HepG2 (cell line): ENCODE measurements around the gene ROMO1. TPM values are rescaled to one million over a fixed set of nuclear protein-coding genes. Genes with fewer than 3 reads are reported as not detected.

Experiments used
- ARHGAP35 ChIP-seq: sonication (generic); formaldehyde crosslinking; IDR thresholded peaks from 2 replicates; pipeline ENCODE4 v1.9.0; 2022; ENCODE audit warnings: mild to moderate bottlenecking, inconsistent platforms, moderate library complexity, missing genetic modification reagents, borderline replicate concordance
- ARNT2 ChIP-seq: sonication (generic); formaldehyde crosslinking; IDR thresholded peaks from 2 replicates; pipeline ENCODE4 v1.8.0; 2022; ENCODE audit warnings: mild to moderate bottlenecking, low read depth, missing genetic modification reagents, moderate library complexity
- BCL6 ChIP-seq: IDR thresholded peaks from 2 replicates; pipeline ENCODE4 v1.6.1; 2016; ENCODE audit warnings: missing genetic modification reagents, missing compliant biosample characterization
- BCLAF1 ChIP-seq: fragments of 450-650 bp; IDR thresholded peaks from 2 replicates; pipeline ENCODE4 v1.6.1; 2017; ENCODE audit warnings: mild to moderate bottlenecking
- BORCS8-MEF2B ChIP-seq: sonication (generic); formaldehyde crosslinking; IDR thresholded peaks from 2 replicates; pipeline ENCODE4 v1.8.0; 2022; ENCODE audit warnings: mild to moderate bottlenecking, missing genetic modification reagents
- FOSL1 ChIP-seq: sonication (generic); formaldehyde crosslinking; IDR thresholded peaks from 2 replicates; pipeline ENCODE4 v1.9.0; 2021; ENCODE audit warnings: missing genetic modification reagents, borderline replicate concordance
- PRDM10 ChIP-seq: sonication (generic); formaldehyde crosslinking; IDR thresholded peaks from 2 replicates; pipeline ENCODE4 v1.4.0; 2020; ENCODE audit warnings: low read depth, missing genetic modification reagents
- SP140L ChIP-seq: sonication (generic); formaldehyde crosslinking; IDR thresholded peaks from 2 replicates; pipeline ENCODE4 v1.4.0; 2020; ENCODE audit warnings: missing genetic modification reagents, borderline replicate concordance
- TP53 ChIP-seq: sonication (generic); formaldehyde crosslinking; conservative IDR thresholded peaks from 2 replicates; pipeline ENCODE4 v1.4.0; 2020; ENCODE audit warnings: missing genetic modification reagents
- ZBTB8A ChIP-seq: sonication (generic); formaldehyde crosslinking; IDR thresholded peaks from 2 replicates; pipeline ENCODE4 v1.4.0; 2020; ENCODE audit warnings: mild to moderate bottlenecking, low read depth, missing genetic modification reagents, borderline replicate concordance
- ZFP91 ChIP-seq: sonication (generic); formaldehyde crosslinking; IDR thresholded peaks from 2 replicates; pipeline ENCODE4 v1.9.0; 2022; ENCODE audit warnings: missing genetic modification reagents, mild to moderate bottlenecking, borderline replicate concordance
- ZNF337 ChIP-seq: sonication (generic); formaldehyde crosslinking; IDR thresholded peaks from 2 replicates; pipeline ENCODE4 v1.5.1; 2020; ENCODE audit warnings: missing genetic modification reagents, low read depth, mild to moderate bottlenecking, borderline replicate concordance
- ZNF430 ChIP-seq: sonication (generic); formaldehyde crosslinking; IDR thresholded peaks from 2 replicates; pipeline ENCODE4 v1.9.0; 2021; ENCODE audit warnings: mild to moderate bottlenecking, missing genetic modification reagents
- ZNF563 ChIP-seq: sonication (generic); formaldehyde crosslinking; IDR thresholded peaks from 2 replicates; pipeline ENCODE4 v1.8.0; 2022; ENCODE audit warnings: mild to moderate bottlenecking, moderate library complexity, missing genetic modification reagents
- polyA plus RNA-seq, 8 experiments: library from polyadenylated mRNA; depleted of rRNA in 3 of 8; stranded (reverse) in 7 of 8; unstranded in 1 of 8; fragments of >200 nt; fragmentation: Illumina TruSeq in 4 of 8; extraction: Trizol in 4 of 8; gene quantifications; 2 replicates each; pipeline versions ENCODE4 v1.2.1 to v1.2.3, GENCODE V29; 2011 to 2016; ENCODE audit warnings: low read depth in 4 of 8, missing spikeins in 1 of 8, mixed read lengths in 1 of 8; ENCODE audit not compliant: insufficient read depth in 1 of 8
- total RNA-seq, 5 experiments: library from RNA; depleted of rRNA; stranded (reverse); fragments of >200 nt; fragmentation: Illumina TruSeq; extraction: Trizol; gene quantifications; 2 replicates each; pipeline ENCODE4 v1.2.3, GENCODE V29; 2016; ENCODE audit warnings: low read depth in 1 of 5
- TF ChIP-seq, protein P1 (sequence below): conservative IDR thresholded peaks from 2 replicates; pipeline ENCODE4 v1.6.1; 2018; ENCODE audit warnings: missing genetic modification reagents

Gene ROMO1
- total and polyA plus RNA-seq, 2 of the 13 experiments (the other 11 are each of a cell fraction or from before 2014, with no cell fraction given): 636 to 755 TPM

DNA sequence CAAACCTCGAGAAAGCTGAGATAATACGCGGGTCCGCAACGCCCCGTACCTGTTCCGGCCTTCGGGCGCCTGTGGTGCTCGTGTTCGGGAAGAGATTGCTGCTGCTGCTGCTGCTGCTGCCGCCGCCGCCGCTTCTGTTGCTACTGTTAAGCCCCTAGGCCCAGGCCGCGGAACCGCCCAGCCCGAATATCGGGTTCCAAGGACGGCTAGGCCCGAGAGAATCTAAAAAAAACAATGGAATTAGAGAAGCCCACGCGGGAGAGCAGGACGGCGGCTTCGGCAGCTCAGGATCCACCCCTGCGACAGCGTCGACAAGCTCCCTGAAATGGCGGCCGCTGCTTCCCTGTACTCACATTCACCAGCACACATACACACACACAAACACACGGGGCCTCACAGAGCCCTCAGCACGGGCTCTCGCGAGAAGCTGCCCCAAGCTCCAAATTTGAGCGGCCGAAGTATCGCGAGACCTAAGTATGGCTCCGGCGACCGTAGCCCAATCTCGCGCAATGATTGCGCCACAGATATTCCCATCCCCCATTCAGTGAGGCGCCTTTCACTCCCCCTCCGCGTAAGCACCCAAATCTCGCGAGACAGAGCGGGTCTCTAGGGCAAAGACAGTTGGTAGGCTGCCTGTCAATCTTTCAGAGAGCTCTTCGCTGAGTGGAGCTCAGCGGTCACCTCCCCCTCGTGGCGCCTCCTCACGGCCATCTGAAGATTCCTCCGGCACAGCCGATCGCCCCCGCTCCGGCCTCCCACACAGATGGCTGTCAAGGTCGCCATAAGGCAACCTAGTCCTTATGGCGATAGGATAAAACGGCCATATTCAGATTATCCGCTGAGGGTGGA, 42.9 kb downstream of the ROMO1 start, which contains the start of gene RBM39 (continued):
- TF ChIP-seq BCLAF1 (no peak), TP53 (CRISPR knock-in tag) (peak; percentile 96), ZNF337 (CRISPR knock-in tag) (peak; percentile 35; the same call in 1 of the 2 replicates), SP140L (CRISPR knock-in tag) (peak; percentile 88; the same call in 1 of the 2 replicates), ARNT2 (CRISPR knock-in tag) (peak; percentile 100), BCL6 (CRISPR knock-in tag) (peak; percentile 56), ZNF563 (CRISPR knock-in tag) (peak; percentile 99), BORCS8-MEF2B (CRISPR knock-in tag) (peak; percentile 96), ZNF430 (CRISPR knock-in tag) (peak; percentile 50; the same call in 1 of the 2 replicates), ARHGAP35 (CRISPR knock-in tag) (no peak; the same call in 1 of the 2 replicates), FOSL1 (CRISPR knock-in tag) (peak; percentile 62), ZFP91 (CRISPR knock-in tag) (peak; percentile 96), ZBTB8A (peak; percentile 92), PRDM10 (peak; percentile 77)
- TF ChIP-seq, protein P1, sequence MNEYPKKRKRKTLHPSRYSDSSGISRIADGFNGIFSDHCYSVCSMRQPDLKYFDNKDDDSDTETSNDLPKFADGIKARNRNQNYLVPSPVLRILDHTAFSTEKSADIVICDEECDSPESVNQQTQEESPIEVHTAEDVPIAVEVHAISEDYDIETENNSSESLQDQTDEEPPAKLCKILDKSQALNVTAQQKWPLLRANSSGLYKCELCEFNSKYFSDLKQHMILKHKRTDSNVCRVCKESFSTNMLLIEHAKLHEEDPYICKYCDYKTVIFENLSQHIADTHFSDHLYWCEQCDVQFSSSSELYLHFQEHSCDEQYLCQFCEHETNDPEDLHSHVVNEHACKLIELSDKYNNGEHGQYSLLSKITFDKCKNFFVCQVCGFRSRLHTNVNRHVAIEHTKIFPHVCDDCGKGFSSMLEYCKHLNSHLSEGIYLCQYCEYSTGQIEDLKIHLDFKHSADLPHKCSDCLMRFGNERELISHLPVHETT (CRISPR knock-in tag): peak; percentile 98
